Measurements from ENCODE around the gene SNAP25. TPM values are rescaled to one million over a fixed set of nuclear protein-coding genes. Genes with fewer than 3 reads are reported as not detected.

SNAP25 gene
- total RNA-seq, 1 experiment from 2014 or later, result 0.39 TPM

DNA sequence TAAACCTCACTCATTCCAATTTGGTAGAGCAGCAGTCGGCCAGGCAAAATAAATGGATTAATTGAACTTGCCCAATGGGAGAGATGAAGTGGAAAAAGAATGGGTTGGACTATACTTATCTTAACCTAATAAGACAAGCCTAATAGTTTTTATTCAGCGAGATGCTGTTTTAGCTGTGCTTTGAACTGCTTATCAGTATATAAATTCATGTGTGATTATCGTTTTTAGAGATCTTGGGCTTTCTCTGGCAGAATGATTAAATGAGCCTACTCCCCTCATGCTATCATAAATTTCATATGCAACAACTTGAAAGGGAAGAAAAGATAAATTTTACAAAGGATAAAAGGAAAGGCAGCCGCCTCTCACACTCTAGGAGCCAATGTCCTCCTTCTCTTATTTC is 59.8 kb downstream of the SNAP25 start:
- Histone ChIP-seq H2AFZ (ENCODE audit: low read depth, low read length, poor library complexity, severe bottlenecking) (no peak overlapping the region), H3K9me3 (ENCODE audit: control insufficient read depth in 1 of 2, insufficient read depth in 1 of 2, low read depth in 1 of 2, low read length in 2 of 2) (no peaks in the 10 kb centered on the region), H4K20me1 (ENCODE audit: insufficient read depth) (no peaks in the 10 kb centered on the region), H3K9ac (ENCODE audit: low read length) (no peak overlapping the region), H3K9me2 (ENCODE audit: insufficient read depth) (no peaks in the 10 kb centered on the region), H3K4me2 (ENCODE audit: low read length) (no peak overlapping the region), H3K27ac (ENCODE audit: low read depth, low read length) (no peak overlapping the region), H3K27me3 (ENCODE audit: insufficient read depth, low read length) (peaks cover 58% of the 10 kb centered on the region), H3K4me3 (replicated peaks in 1 of 2; ENCODE audit: low read depth in 1 of 2, low read length in 2 of 2) (no peak overlapping the region), H3K4me1 (ENCODE audit: control insufficient read depth in 1 of 2, insufficient read depth in 2 of 2, low read length in 2 of 2) (no peaks in the 10 kb centered on the region), H3K36me3 (ENCODE audit: control insufficient read depth in 1 of 2, insufficient read depth in 2 of 2, low read length in 2 of 2) (no peaks in the 10 kb centered on the region), H3K79me2 (ENCODE audit: insufficient read depth, low read length) (no peaks in the 10 kb centered on the region)
- ATAC-seq (no peak), DNase-seq (ENCODE audit: low read depth, low spot score) (no peak)
- ChIA-PET CTCF (no interaction called here), RAD21 (ENCODE audit: low non-redundant PET in 1 of 2, low total read pairs in 2 of 2, uncharacterized antibody in 2 of 2, unreplicated experiment in 2 of 2) (no interaction called here), POLR2A (no interaction called here)
- BruUV-seq (replicated peaks), result no TSS peak
- intact Hi-C loops (cut with micrococcal nuclease), result no loop called here
- TF ChIP-seq SIN3A (IDR thresholded peaks at IDR 0.05; ENCODE audit: low read depth) (no peak), EZH2 (IDR thresholded peaks at IDR 0.05) (no peak), CEBPB (IDR thresholded peaks at IDR 0.05; ENCODE audit: low read depth) (no peak), ZFX (IDR thresholded peaks at IDR 0.05) (no peak), ELF1 (IDR thresholded peaks at IDR 0.05; ENCODE audit: borderline replicate concordance, low read depth) (no peak), EZH2phosphoT487 (IDR thresholded peaks at IDR 0.05; ENCODE audit: borderline replicate concordance) (no peak), SP1 (IDR thresholded peaks at IDR 0.05; ENCODE audit: low read depth) (no peak), TCF7L2 (IDR thresholded peaks at IDR 0.05; ENCODE audit: borderline replicate concordance, extremely low read depth, insufficient read depth, insufficient read length) (no peak), JUND (IDR thresholded peaks at IDR 0.05) (no peak), FOSL1 (IDR thresholded peaks at IDR 0.05; ENCODE audit: low read depth) (no peak), EGR1 (IDR thresholded peaks at IDR 0.05; ENCODE audit: low read depth) (no peak), ZNF274 (IDR thresholded peaks at IDR 0.05; ENCODE audit: low read depth, low read length) (no peak)
- TF ChIP-seq, protein P1, sequence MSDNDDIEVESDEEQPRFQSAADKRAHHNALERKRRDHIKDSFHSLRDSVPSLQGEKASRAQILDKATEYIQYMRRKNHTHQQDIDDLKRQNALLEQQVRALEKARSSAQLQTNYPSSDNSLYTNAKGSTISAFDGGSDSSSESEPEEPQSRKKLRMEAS (IDR thresholded peaks at IDR 0.05), result no peak
